GM10266 (cell line): Measurements from ENCODE around the gene PRKACA.

Source experiments
- DNase-seq: peaks from one replicate; pipeline ENCODE4 v3.0.0; 2012; ENCODE audit errors: extremely low spot score
- TF ChIP-seq, protein P1 (sequence below): IDR thresholded peaks from 2 replicates; pipeline ENCODE4 v1.5.1; 2012; ENCODE audit warnings: mild to moderate bottlenecking, low read depth; ENCODE audit not compliant: control insufficient read depth, insufficient read depth; ENCODE audit errors: missing control alignments

Gene PRKACA

GRCh38 chr19:14072535-14073260 is 44.9 kb downstream of the PRKACA start, which contains the start of gene MISP3:
Gene MISP3, plus strand, starts transcription at chr19:14072786. Its CDS starts 524 bp downstream, at chr19:14073310.
- TF ChIP-seq, protein P1, sequence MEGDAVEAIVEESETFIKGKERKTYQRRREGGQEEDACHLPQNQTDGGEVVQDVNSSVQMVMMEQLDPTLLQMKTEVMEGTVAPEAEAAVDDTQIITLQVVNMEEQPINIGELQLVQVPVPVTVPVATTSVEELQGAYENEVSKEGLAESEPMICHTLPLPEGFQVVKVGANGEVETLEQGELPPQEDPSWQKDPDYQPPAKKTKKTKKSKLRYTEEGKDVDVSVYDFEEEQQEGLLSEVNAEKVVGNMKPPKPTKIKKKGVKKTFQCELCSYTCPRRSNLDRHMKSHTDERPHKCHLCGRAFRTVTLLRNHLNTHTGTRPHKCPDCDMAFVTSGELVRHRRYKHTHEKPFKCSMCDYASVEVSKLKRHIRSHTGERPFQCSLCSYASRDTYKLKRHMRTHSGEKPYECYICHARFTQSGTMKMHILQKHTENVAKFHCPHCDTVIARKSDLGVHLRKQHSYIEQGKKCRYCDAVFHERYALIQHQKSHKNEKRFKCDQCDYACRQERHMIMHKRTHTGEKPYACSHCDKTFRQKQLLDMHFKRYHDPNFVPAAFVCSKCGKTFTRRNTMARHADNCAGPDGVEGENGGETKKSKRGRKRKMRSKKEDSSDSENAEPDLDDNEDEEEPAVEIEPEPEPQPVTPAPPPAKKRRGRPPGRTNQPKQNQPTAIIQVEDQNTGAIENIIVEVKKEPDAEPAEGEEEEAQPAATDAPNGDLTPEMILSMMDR = no peak
- peak; percentile 70 for DNase-seq

- no peak for DNase-seq
- TF ChIP-seq, protein P1 = no peak
These were observed 47.1 kb downstream of the PRKACA start for GRCh38 chr19:14070268-14071050.

DNA sequence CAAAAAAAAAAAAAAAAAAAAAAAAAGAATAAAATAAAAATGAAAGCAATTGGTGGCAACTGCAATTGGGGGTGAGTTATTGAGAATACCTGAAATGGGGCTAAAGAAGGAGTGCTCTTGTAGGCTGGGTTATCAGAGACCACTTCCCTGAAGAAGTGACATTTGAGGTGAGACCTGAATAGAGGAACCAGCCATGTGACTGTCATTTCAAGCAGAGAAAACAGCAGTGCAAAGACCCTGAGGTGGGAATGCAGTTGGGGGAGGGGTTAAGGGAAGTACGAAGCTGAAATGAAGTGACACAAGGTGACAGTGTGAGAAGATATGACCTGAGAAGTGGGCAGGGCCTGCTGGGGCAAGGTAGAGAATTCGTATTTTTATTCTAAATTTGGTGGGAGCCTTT is 51.4 kb downstream of the PRKACA start:
- no peak for DNase-seq
- TF ChIP-seq, protein P1 = no peak

GRCh38 chr19:14063105-14063504 is 54.5 kb downstream of the PRKACA start:
- TF ChIP-seq, protein P1 = no peak

DNA sequence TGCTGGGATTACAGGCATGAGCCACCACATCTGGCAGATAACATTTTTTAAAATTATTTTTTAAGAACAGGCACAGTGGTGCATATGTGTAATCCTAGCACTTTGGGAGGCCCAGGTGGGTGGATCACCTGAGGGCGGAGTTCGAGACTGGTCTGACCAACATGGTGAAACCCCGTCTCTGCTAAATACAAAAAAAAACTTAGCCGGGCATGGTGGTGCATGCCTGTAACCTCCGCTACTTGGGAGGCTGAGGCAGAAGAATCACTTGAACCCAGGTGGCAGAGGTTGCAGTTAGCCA is 55.1 kb downstream of the PRKACA start:
- TF ChIP-seq, protein P1 = no peak
- no peak for DNase-seq

More at GRCh38 chr19:14063105-14063504, 54.5 kb downstream of the PRKACA start:
- no peak for DNase-seq

- TF ChIP-seq, protein P1 = no peak
- DNase-seq = no peak
These were observed 55.6 kb downstream of the PRKACA start, which contains the start of gene PALM3 for GRCh38 chr19:14061751-14062557. Gene PALM3, minus strand, starts transcription at chr19:14062076. Its CDS starts 96 bp downstream, at chr19:14061980.
